DND-41 (cell line): ENCODE measurements around the gene MAP3K1.

Experiments used
- ATAC-seq: fragments of 200-7000 bp; cut with Tn5 transposase; 3 replicates; pipeline ENCODE4 v1.9.1; 2021; ENCODE audit warnings: low read depth; ENCODE audit not compliant: insufficient read depth
- DNase-seq: peaks from one replicate; pipeline ENCODE4 v3.0.0-alpha.2; 2020
- H2AFZ ChIP-seq: 2 replicates; pipeline ENCODE4 v1.6.0; 2012; ENCODE audit warnings: low read depth, low read length
- H3K27ac ChIP-seq: 2 replicates; pipeline ENCODE4 v1.5.1; 2012; ENCODE audit warnings: low read length, inconsistent platforms
- H3K27me3 ChIP-seq: fragments of 200-600 bp; sonication (generic); 2 replicates; pipeline ENCODE4 v1.6.0; 2012; ENCODE audit warnings: low read length, mild to moderate bottlenecking, inconsistent platforms; ENCODE audit not compliant: insufficient read depth, poor library complexity
- H3K36me3 ChIP-seq: 2 replicates; pipeline ENCODE4 v1.5.1; 2012; ENCODE audit warnings: low read length, inconsistent platforms; ENCODE audit not compliant: insufficient read depth
- H3K4me1 ChIP-seq: 2 replicates; pipeline ENCODE4 v1.5.1; 2012; ENCODE audit warnings: mild to moderate bottlenecking, low read length; ENCODE audit not compliant: insufficient read depth
- H3K4me2 ChIP-seq: 2 replicates; pipeline ENCODE4 v1.6.0; 2012; ENCODE audit warnings: mild to moderate bottlenecking, moderate library complexity, low read length, inconsistent platforms; ENCODE audit not compliant: insufficient read depth
- H3K4me3 ChIP-seq, 2 experiments: fragments of 200-600 bp in 1 of 2; shearing (Covaris generic) in 1 of 2; 2 replicates each; pipeline ENCODE4 v1.5.1; 2012 to 2016; ENCODE audit warnings: inconsistent platforms in 2 of 2, low read length in 2 of 2, mild to moderate bottlenecking in 2 of 2, low read depth in 1 of 2, moderate library complexity in 1 of 2
- H3K79me2 ChIP-seq: 2 replicates; pipeline ENCODE4 v1.6.0; 2012; ENCODE audit warnings: low read length, inconsistent platforms; ENCODE audit not compliant: insufficient read depth
- H3K9ac ChIP-seq: 2 replicates; pipeline ENCODE4 v1.6.0; 2012; ENCODE audit warnings: low read depth, mild to moderate bottlenecking, inconsistent platforms, low read length, moderate library complexity
- H3K9me3 ChIP-seq: 2 replicates; pipeline ENCODE4 v1.5.1; 2012; ENCODE audit warnings: low read length, moderate library complexity, mild to moderate bottlenecking, inconsistent platforms; ENCODE audit not compliant: insufficient read depth, severe bottlenecking
- H4K20me1 ChIP-seq: 2 replicates; pipeline ENCODE4 v1.6.0; 2012; ENCODE audit warnings: low read length; ENCODE audit not compliant: insufficient read depth
- CTCF ChIP-seq: IDR thresholded peaks from 2 replicates; pipeline ENCODE4 v1.5.1; 2012; ENCODE audit warnings: borderline replicate concordance, low read length, moderate library complexity, mild to moderate bottlenecking; ENCODE audit not compliant: poor library complexity, severe bottlenecking; ENCODE audit errors: extremely low read depth
- EZH2 ChIP-seq: IDR thresholded peaks from 3 replicates; pipeline ENCODE4 v1.6.1; 2012; ENCODE audit warnings: borderline replicate concordance, low read depth, mild to moderate bottlenecking, moderate library complexity, low read length, inconsistent platforms; ENCODE audit not compliant: severe bottlenecking

Gene MAP3K1

GRCh38 chr5:56786346-56786745, 29.0 kb upstream of the MAP3K1 start:
- Histone ChIP-seq H3K36me3 (no peaks in the 10 kb centered on the region), H2AFZ (no peak overlapping the region), H3K4me1 (no peaks in the 10 kb centered on the region), H3K27ac (no peak overlapping the region), H3K4me2 (no peak overlapping the region), H3K9me3 (no peaks in the 10 kb centered on the region), H4K20me1 (no peaks in the 10 kb centered on the region), H3K79me2 (no peaks in the 10 kb centered on the region), H3K9ac (no peak overlapping the region), H3K27me3 (peaks cover 4% of the 10 kb centered on the region), H3K4me3 (no peak overlapping the region)
- no peak for DNase-seq
- TF ChIP-seq CTCF, result no peak
- no peak for ATAC-seq

GRCh38 chr5:56791396-56791795, 24.0 kb upstream of the MAP3K1 start:
- H3K9ac ChIP-seq, result no peak overlapping the region
- H3K27ac ChIP-seq, result no peak overlapping the region
- peaks cover 2% of the 10 kb centered on the region for H3K27me3 ChIP-seq
- no peaks in the 10 kb centered on the region for H3K36me3 ChIP-seq
- no peaks in the 10 kb centered on the region for H3K79me2 ChIP-seq
- DNase-seq (no peak), ATAC-seq (no peak)
- H3K4me1 ChIP-seq, result no peaks in the 10 kb centered on the region
- no peaks in the 10 kb centered on the region for H3K9me3 ChIP-seq
- no peaks in the 10 kb centered on the region for H4K20me1 ChIP-seq
- no peak overlapping the region for H2AFZ ChIP-seq
- no peak overlapping the region for H3K4me2 ChIP-seq
- TF ChIP-seq CTCF (no peak), EZH2 (no peak)
- no peak overlapping the region for H3K4me3 ChIP-seq

- no peak for ATAC-seq
- TF ChIP-seq CTCF (no peak), EZH2 (no peak)
Observed at GRCh38 chr5:56798521-56798920, 16.8 kb upstream of the MAP3K1 start.

GRCh38 chr5:56800186-56800585, 15.2 kb upstream of the MAP3K1 start:
- H3K79me2 ChIP-seq, result no peaks in the 10 kb centered on the region
- ATAC-seq (no peak), DNase-seq (no peak)
- no peaks in the 10 kb centered on the region for H3K4me1 ChIP-seq
- no peaks in the 10 kb centered on the region for H3K9me3 ChIP-seq
- H3K36me3 ChIP-seq, result no peaks in the 10 kb centered on the region
- H3K9ac ChIP-seq, result no peak overlapping the region
- H4K20me1 ChIP-seq, result no peaks in the 10 kb centered on the region
- TF ChIP-seq CTCF (no peak), EZH2 (no peak)
- H3K4me2 ChIP-seq, result no peak overlapping the region
- H3K27me3 ChIP-seq, result peaks cover 20% of the 10 kb centered on the region
- no peak overlapping the region for H3K27ac ChIP-seq
- H2AFZ ChIP-seq, result no peak overlapping the region
- H3K4me3 ChIP-seq, result no peak overlapping the region

More at GRCh38 chr5:56798521-56798920, 16.8 kb upstream of the MAP3K1 start:
- Histone ChIP-seq H4K20me1 (no peaks in the 10 kb centered on the region), H3K4me2 (no peak overlapping the region), H3K9ac (no peak overlapping the region), H3K36me3 (no peaks in the 10 kb centered on the region), H3K27me3 (peaks cover 20% of the 10 kb centered on the region), H3K4me1 (no peaks in the 10 kb centered on the region), H3K27ac (no peak overlapping the region), H2AFZ (no peak overlapping the region), H3K79me2 (no peaks in the 10 kb centered on the region), H3K9me3 (no peaks in the 10 kb centered on the region), H3K4me3 (no peak overlapping the region)
- DNase-seq, result no peak
